ENCODE results near the gene NRIP1.

NRIP1 gene

DNA sequence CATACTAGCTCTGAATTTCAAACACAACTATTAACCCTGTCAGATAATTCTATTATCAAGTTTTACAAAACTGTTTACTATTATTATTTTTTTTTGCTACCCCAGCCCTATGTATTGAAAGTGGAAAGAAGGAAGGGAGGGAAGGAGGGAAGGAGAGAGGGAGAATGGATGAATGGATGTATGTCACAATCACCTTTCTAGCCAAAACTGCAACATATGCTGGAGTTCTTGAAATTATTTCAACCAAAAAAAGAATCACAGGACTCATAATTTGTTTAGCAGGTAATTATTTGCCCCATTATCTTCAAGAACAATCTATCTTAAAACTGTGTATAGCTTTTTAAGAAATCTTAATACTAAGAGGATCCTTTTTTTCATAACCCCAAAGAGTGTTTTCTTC, 5.4 kb downstream of the NRIP1 start:
- H3K4me2 ChIP-seq (ENCODE audit: low read depth, low read length) = no peak overlapping the region

DNA sequence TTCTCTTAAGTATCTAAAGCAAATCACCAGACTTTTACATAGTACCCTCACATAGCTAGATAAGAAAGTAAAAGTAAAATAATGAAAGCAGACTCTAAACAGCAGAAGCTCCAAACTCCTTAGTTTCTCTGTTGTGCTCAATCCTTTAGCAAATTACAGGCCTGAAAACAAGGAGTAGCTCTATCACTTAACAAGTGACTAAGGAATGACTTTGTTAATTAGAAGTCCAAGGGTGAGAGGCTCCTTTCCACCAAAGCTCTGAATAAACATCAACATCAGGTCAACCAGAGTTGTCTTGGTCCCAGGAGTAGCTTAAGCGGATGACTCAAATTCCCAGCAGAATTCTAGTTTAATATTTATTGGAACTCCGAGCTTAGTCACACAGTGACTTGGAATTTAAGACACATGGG, 5.9 kb downstream of the NRIP1 start:
- Histone ChIP-seq H3K27ac (ENCODE audit: low read length) (no peak overlapping the region), H3F3A (ENCODE audit: insufficient read depth, low read length) (no peaks in the 10 kb centered on the region), H4K20me1 (ENCODE audit: insufficient read depth, low read length) (no peaks in the 10 kb centered on the region), H3K4me1 (ENCODE audit: low read length) (no peaks in the 10 kb centered on the region), H3K36me3 (replicated peaks; ENCODE audit: insufficient read depth, low read length) (no peaks in the 10 kb centered on the region), H3K9me2 (replicated peaks; ENCODE audit: insufficient read depth, low read length) (no peaks in the 10 kb centered on the region), H2AFZ (ENCODE audit: low read length) (no peak overlapping the region), H3K4me3 (ENCODE audit: low read length) (no peak overlapping the region), H3K27me3 (replicated peaks; ENCODE audit: insufficient read depth, low read length) (no peaks in the 10 kb centered on the region), H3K9ac (ENCODE audit: low read length) (no peak overlapping the region), H3K4me2 (ENCODE audit: low read depth, low read length) (no peak overlapping the region), H3K79me2 (ENCODE audit: low read length) (peaks cover 70% of the 10 kb centered on the region), H3K9me3 (replicated peaks; ENCODE audit: insufficient read depth, low read length) (no peaks in the 10 kb centered on the region)
- no peak for DNase-seq
- TF ChIP-seq EZH2 (optimal IDR thresholded peaks at IDR 0.05; ENCODE audit: low read depth, low read length) (no peak), CTCF (IDR thresholded peaks at IDR 0.05; ENCODE audit: low read length) (no peak), EZH2phosphoT487 (IDR thresholded peaks at IDR 0.05; ENCODE audit: low read length) (no peak)

More for the DNA sequence above, 5.4 kb downstream of the NRIP1 start:
- Histone ChIP-seq H3K27ac (ENCODE audit: low read length) (no peak overlapping the region), H3F3A (ENCODE audit: insufficient read depth, low read length) (no peaks in the 10 kb centered on the region), H3K4me1 (ENCODE audit: low read length) (no peaks in the 10 kb centered on the region), H3K36me3 (replicated peaks; ENCODE audit: insufficient read depth, low read length) (no peaks in the 10 kb centered on the region), H3K9me2 (replicated peaks; ENCODE audit: insufficient read depth, low read length) (no peaks in the 10 kb centered on the region), H3K4me3 (ENCODE audit: low read length) (no peak overlapping the region), H3K9me3 (replicated peaks; ENCODE audit: insufficient read depth, low read length) (no peaks in the 10 kb centered on the region), H3K79me2 (ENCODE audit: low read length) (peaks cover 75% of the 10 kb centered on the region), H4K20me1 (ENCODE audit: insufficient read depth, low read length) (no peaks in the 10 kb centered on the region), H3K9ac (ENCODE audit: low read length) (no peak overlapping the region), H3K27me3 (replicated peaks; ENCODE audit: insufficient read depth, low read length) (no peaks in the 10 kb centered on the region), H2AFZ (ENCODE audit: low read length) (no peak overlapping the region)
- TF ChIP-seq EZH2 (optimal IDR thresholded peaks at IDR 0.05; ENCODE audit: low read depth, low read length) = no peak
- DNase-seq = no peak

DNA sequence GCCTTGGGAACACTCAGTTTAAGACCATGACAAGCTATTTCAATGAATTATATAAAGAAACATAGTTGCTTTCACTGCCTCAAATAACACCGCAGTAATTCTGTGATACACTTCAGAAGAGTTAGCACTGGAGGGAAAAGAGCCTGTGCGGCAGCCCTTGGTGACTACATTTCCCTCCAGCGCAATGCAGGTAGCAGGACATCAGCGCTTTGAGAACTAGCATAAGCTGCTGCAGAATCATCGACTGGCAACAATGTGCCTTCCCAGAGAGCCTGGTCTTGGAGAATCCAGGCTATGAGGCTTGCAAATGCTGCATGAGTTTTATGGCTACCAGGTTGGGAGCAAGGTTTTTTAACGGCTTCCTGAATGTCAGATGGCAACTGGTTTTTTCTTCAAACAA, 7.5 kb downstream of the NRIP1 start:
- no peak overlapping the region for H3K4me2 ChIP-seq (ENCODE audit: low read depth, low read length)
- H3K36me3 ChIP-seq (replicated peaks; ENCODE audit: insufficient read depth, low read length) = no peaks in the 10 kb centered on the region
- no peaks in the 10 kb centered on the region for H3K4me1 ChIP-seq (ENCODE audit: low read length)
- no peak overlapping the region for H2AFZ ChIP-seq (ENCODE audit: low read length)
- H3K4me3 ChIP-seq (ENCODE audit: low read length) = no peak overlapping the region
- no peaks in the 10 kb centered on the region for H3K9me3 ChIP-seq (replicated peaks; ENCODE audit: insufficient read depth, low read length)
- no peak overlapping the region for H3K9ac ChIP-seq (ENCODE audit: low read length)
- DNase-seq = no peak
- no peaks in the 10 kb centered on the region for H3K27me3 ChIP-seq (replicated peaks; ENCODE audit: insufficient read depth, low read length)
- no peaks in the 10 kb centered on the region for H3F3A ChIP-seq (ENCODE audit: insufficient read depth, low read length)
- H4K20me1 ChIP-seq (ENCODE audit: insufficient read depth, low read length) = no peaks in the 10 kb centered on the region
- no peaks in the 10 kb centered on the region for H3K9me2 ChIP-seq (replicated peaks; ENCODE audit: insufficient read depth, low read length)
- H3K79me2 ChIP-seq (ENCODE audit: low read length) = peaks cover 69% of the 10 kb centered on the region
- no peak overlapping the region for H3K27ac ChIP-seq (ENCODE audit: low read length)
- TF ChIP-seq EZH2 (optimal IDR thresholded peaks at IDR 0.05; ENCODE audit: low read depth, low read length) (no peak), CTCF (IDR thresholded peaks at IDR 0.05; ENCODE audit: low read length) (no peak), EZH2phosphoT487 (IDR thresholded peaks at IDR 0.05; ENCODE audit: low read length) (no peak)

- Histone ChIP-seq H2AFZ (ENCODE audit: low read length) (no peak overlapping the region), H3K9me3 (replicated peaks; ENCODE audit: insufficient read depth, low read length) (no peaks in the 10 kb centered on the region), H3K36me3 (replicated peaks; ENCODE audit: insufficient read depth, low read length) (no peaks in the 10 kb centered on the region), H3K9me2 (replicated peaks; ENCODE audit: insufficient read depth, low read length) (no peaks in the 10 kb centered on the region), H3K27me3 (replicated peaks; ENCODE audit: insufficient read depth, low read length) (no peaks in the 10 kb centered on the region), H3K4me2 (ENCODE audit: low read depth, low read length) (no peak overlapping the region), H3K4me1 (ENCODE audit: low read length) (no peaks in the 10 kb centered on the region), H3K79me2 (ENCODE audit: low read length) (peaks cover 56% of the 10 kb centered on the region), H3K9ac (ENCODE audit: low read length) (no peak overlapping the region), H3F3A (ENCODE audit: insufficient read depth, low read length) (no peaks in the 10 kb centered on the region), H3K27ac (ENCODE audit: low read length) (no peak overlapping the region), H4K20me1 (ENCODE audit: insufficient read depth, low read length) (no peaks in the 10 kb centered on the region), H3K4me3 (ENCODE audit: low read length) (no peak overlapping the region)
- no peak for DNase-seq
- TF ChIP-seq EZH2 (optimal IDR thresholded peaks at IDR 0.05; ENCODE audit: low read depth, low read length) (no peak), EZH2phosphoT487 (IDR thresholded peaks at IDR 0.05; ENCODE audit: low read length) (no peak), CTCF (IDR thresholded peaks at IDR 0.05; ENCODE audit: low read length) (no peak)
Measured at GRCh38 chr21:15054606-15055239, 10.1 kb downstream of the NRIP1 start.
